Aorta (tissue), 5 donors: ENCODE data around the gene PLAC9. TPM values are rescaled to one million over a fixed set of nuclear protein-coding genes. Genes with fewer than 3 reads are reported as not detected.
A peak's percentile ranks its signal among the peaks of the same experiment; 100 is the strongest.
"Not testable (repeated sequence)": the region's sequence is repeated elsewhere in the genome, so short reads cannot be mapped to it uniquely, and the experiment has no call there.

Source experiments
- ATAC-seq: fragments of 200-7000 bp; cut with Tn5 transposase; one replicate; pipeline ENCODE4 v1.9.1; 2022; ENCODE audit warnings: moderate library complexity; ENCODE audit not compliant: low FRiP score
- DNase-seq, 2 donors: peaks; one replicate each; pipeline ENCODE4 v3.0.0-alpha.2; 2020
- H3K27ac ChIP-seq, 2 donors: one replicate each; pipeline ENCODE4 v1.5.1; 2013; ENCODE audit warnings: low read length in 2 of 2, mild to moderate bottlenecking in 2 of 2, moderate library complexity in 2 of 2, control low read depth in 1 of 2, inconsistent platforms in 1 of 2, low read depth in 1 of 2
- H3K27me3 ChIP-seq, 2 donors: one replicate each; pipeline ENCODE4 v1.6.1; 2013; ENCODE audit warnings: control low read depth in 1 of 2, low read length in 1 of 2, mild to moderate bottlenecking in 1 of 2, moderate library complexity in 1 of 2; ENCODE audit not compliant: insufficient read depth in 2 of 2, control insufficient read depth in 1 of 2
- H3K36me3 ChIP-seq, 2 donors: one replicate each; pipeline ENCODE4 v1.6.1; 2013; ENCODE audit warnings: control low read depth in 1 of 2, low read length in 1 of 2, mild to moderate bottlenecking in 1 of 2; ENCODE audit not compliant: insufficient read depth in 2 of 2, control insufficient read depth in 1 of 2
- H3K4me1 ChIP-seq, 2 donors: one replicate each; pipeline ENCODE4 v1.6.1; 2013; ENCODE audit warnings: low read length in 2 of 2, control low read depth in 1 of 2, mild to moderate bottlenecking in 1 of 2, moderate library complexity in 1 of 2; ENCODE audit not compliant: insufficient read depth in 2 of 2, control insufficient read depth in 1 of 2
- H3K4me3 ChIP-seq, 2 donors: one replicate each; pipeline ENCODE4 v1.5.1; 2013; ENCODE audit warnings: low read length in 2 of 2, control low read depth in 1 of 2, mild to moderate bottlenecking in 1 of 2
- H3K9me3 ChIP-seq: one replicate; pipeline ENCODE4 v1.6.1; 2013; ENCODE audit warnings: mild to moderate bottlenecking, low read length; ENCODE audit not compliant: control insufficient read depth
- WGBS, 2 donors: extraction: QIAGEN DNeasy Blood & Tissue Kit; methylation state at CpG; one replicate each; pipeline ENCODE4 v1.1.7; 2013; 5-methylcytosine and 5-hydroxymethylcytosine counted together
- intact Hi-C, 2 donors: fragments of 100-400 bp; cut with DNase I; formaldehyde crosslinking; loops; one replicate each; pipeline versions ENCODE4 v1.14.2 to v1.15.0; 2022
- polyA plus RNA-seq, 2 donors: library from polyadenylated mRNA; stranded (reverse); fragments of 200-250 nt; gene quantifications; one replicate each; pipeline ENCODE4 v1.2.3, GENCODE V29; 2013
- total RNA-seq, 2 donors: library from RNA; stranded (reverse); fragmentation: NEBNext Ultra II Directional; extraction: Animal tissue kit (Norgen Biotek cat#: 25700); gene quantifications; one replicate each; pipeline ENCODE4 v1.2.1, GENCODE V29; 2021
- donor health status: healthy with polysubstance abuse.
- donor health status: Bipolar disorder and iron deficiency.
- donor health status: DM: no; HTN: no; CAD: no.
- donor health status: DM: no; HTN: no; CAD: no.
- donor health status: DM: yes; HTN: yes; CAD: no.

Gene PLAC9
- total and polyA plus RNA-seq, 4 donors: 37.7 to 166 (median 92.7) TPM

GRCh38 chr10:80144067-80144695, 11.7 kb downstream of the PLAC9 start:
- no peaks in the 10 kb centered on the region for H3K4me1 ChIP-seq
- peak overlapping the region in 1 of 2 donors; percentile 8 for H3K27ac ChIP-seq
- H3K36me3 ChIP-seq: no peaks in the 10 kb centered on the region
- no peak overlapping the region for H3K4me3 ChIP-seq
- WGBS, 2 donors: 46 to 56% methylated on average over 19 to 28 of the region's 28 CpGs
- intact Hi-C loops: no loop called here
- no peaks in the 10 kb centered on the region for H3K9me3 ChIP-seq
- ATAC-seq: peak; percentile 51
- H3K27me3 ChIP-seq: no peaks in the 10 kb centered on the region
- DNase-seq: peak in 1 of 2 donors; percentile 57

- peak in 1 of 2 donors; percentile 60 for DNase-seq
- intact Hi-C loops: no loop called here
These were observed 12.2 kb downstream of the PLAC9 start for GRCh38 chr10:80144696-80145131.

GRCh38 chr10:80145406-80146308, 13.1 kb downstream of the PLAC9 start:
- intact Hi-C loops, H3K27me3 ChIP-seq, H3K4me3 ChIP-seq, H3K9me3 ChIP-seq, H3K4me1 ChIP-seq, H3K36me3 ChIP-seq: not testable (repeated sequence)
- peak; percentile 39 for ATAC-seq
- 68 to 71% methylated on average over 11 of the region's 11 CpGs for WGBS, 2 donors
- peak in 1 of 2 donors; percentile 46 for DNase-seq
- H3K27ac ChIP-seq: peak overlapping the region in 1 of 2 donors; percentile 10

More at GRCh38 chr10:80144696-80145131, 12.2 kb downstream of the PLAC9 start:
- Histone ChIP-seq H3K27ac (peak overlapping the region in 1 of 2 donors; percentile 8), H3K36me3 (no peaks in the 10 kb centered on the region), H3K9me3 (no peaks in the 10 kb centered on the region), H3K4me1 (no peaks in the 10 kb centered on the region), H3K4me3 (no peak overlapping the region), H3K27me3 (no peaks in the 10 kb centered on the region)
- ATAC-seq: peak; percentile 30
- WGBS, 2 donors: 51 to 52% methylated on average over 12 of the region's 12 CpGs

GRCh38 chr10:80146918-80147317, 14.4 kb downstream of the PLAC9 start:
- Histone ChIP-seq H3K4me1 (no peaks in the 10 kb centered on the region), H3K27ac (no peak overlapping the region), H3K36me3 (peaks cover 2 to 4% of the 10 kb centered on the region in 2 donors), H3K4me3 (no peak overlapping the region), H3K9me3 (no peaks in the 10 kb centered on the region), H3K27me3 (no peaks in the 10 kb centered on the region)
- ATAC-seq: no peak
- DNase-seq: no peak
- intact Hi-C loops: no loop called here
- WGBS, 2 donors: 70 to 75% methylated on average over 3 of the region's 3 CpGs

GRCh38 chr10:80148166-80148805, 15.8 kb downstream of the PLAC9 start:
- intact Hi-C loops: no loop called here
- ATAC-seq: no peak

GRCh38 chr10:80149123-80149522, 16.6 kb downstream of the PLAC9 start:
- 95 to 97% methylated on average over 2 of the region's 2 CpGs for WGBS, 2 donors
- intact Hi-C loops: no loop called here
- Histone ChIP-seq H3K27me3 (no peaks in the 10 kb centered on the region), H3K4me3 (no peak overlapping the region), H3K4me1 (no peaks in the 10 kb centered on the region), H3K36me3 (peaks cover 2 to 4% of the 10 kb centered on the region in 2 donors), H3K27ac (no peak overlapping the region), H3K9me3 (no peaks in the 10 kb centered on the region)
- no peak for ATAC-seq
- no peak for DNase-seq

More at GRCh38 chr10:80148166-80148805, 15.8 kb downstream of the PLAC9 start:
- 65 to 75% methylated on average over 5 of the region's 5 CpGs for WGBS, 2 donors
- no peaks in the 10 kb centered on the region for H3K4me1 ChIP-seq
- peaks cover 2 to 4% of the 10 kb centered on the region in 2 donors for H3K36me3 ChIP-seq
- DNase-seq: peak in 1 of 2 donors; percentile 41
- no peak overlapping the region for H3K27ac ChIP-seq
- H3K9me3 ChIP-seq: no peaks in the 10 kb centered on the region
- H3K27me3 ChIP-seq: no peaks in the 10 kb centered on the region
- H3K4me3 ChIP-seq: no peak overlapping the region

GRCh38 chr10:80150172-80150571, 17.6 kb downstream of the PLAC9 start:
- peaks cover 2 to 4% of the 10 kb centered on the region in 2 donors for H3K36me3 ChIP-seq
- intact Hi-C loops: no loop called here
- no peaks in the 10 kb centered on the region for H3K9me3 ChIP-seq
- ATAC-seq: no peak
- 89 to 94% methylated on average over 2 of the region's 2 CpGs for WGBS, 2 donors
- no peaks in the 10 kb centered on the region for H3K27me3 ChIP-seq
- peak overlapping the region in 1 of 2 donors; percentile 38 for H3K27ac ChIP-seq
- no peak overlapping the region for H3K4me3 ChIP-seq
- DNase-seq: peak in 1 of 2 donors; percentile 5
- peaks cover 0 to 2% of the 10 kb centered on the region in 2 donors for H3K4me1 ChIP-seq

- ATAC-seq (no peak), DNase-seq (peak in 1 of 2 donors; percentile 14)
- Histone ChIP-seq H3K27ac (peak overlapping the region in 1 of 2 donors; percentile 16), H3K9me3 (no peaks in the 10 kb centered on the region), H3K4me3 (no peak overlapping the region), H3K27me3 (no peaks in the 10 kb centered on the region), H3K4me1 (peaks cover 8% of the 10 kb centered on the region in 2 donors), H3K36me3 (peaks cover 4 to 5% of the 10 kb centered on the region in 2 donors)
- intact Hi-C loops: no loop called here
- 87 to 88% methylated on average over 6 of the region's 6 CpGs for WGBS, 2 donors
These were observed 20.3 kb downstream of the PLAC9 start for GRCh38 chr10:80152820-80153219.
